ENCODE data around the gene GRIFIN. TPM values are rescaled to one million over a fixed set of nuclear protein-coding genes. Genes with fewer than 3 reads are reported as not detected.
A peak's percentile ranks its signal among the peaks of the same experiment; 100 is the strongest.

Gene GRIFIN
- total RNA-seq, 1 donor from 2014 or later, result not detected

GRCh38 chr7:2479276-2480069 is 3.3 kb upstream of the GRIFIN start:
- Mint-ChIP-seq H3K36me3 (ENCODE audit: insufficient read depth) (no peaks in the 10 kb centered on the region), H3K9me3 (ENCODE audit: low read depth) (no peaks in the 10 kb centered on the region), H3K27me3 (peaks cover 4% of the 10 kb centered on the region), H3K4me3 (ENCODE audit: low read depth) (no peak overlapping the region), H3K4me1 (ENCODE audit: low read depth) (no peaks in the 10 kb centered on the region), H3K27ac (no peak overlapping the region)
- no peak for DNase-seq (ENCODE audit: low spot score, unreplicated experiment)
- no peak for TF ChIP-seq CTCF (IDR thresholded peaks at IDR 0.05; ENCODE audit: unreplicated experiment)

GRCh38 chr7:2478800-2479199 is 2.6 kb upstream of the GRIFIN start:
- Mint-ChIP-seq H3K4me1 (ENCODE audit: low read depth) (no peaks in the 10 kb centered on the region), H3K27ac (no peak overlapping the region), H3K27me3 (peaks cover 4% of the 10 kb centered on the region), H3K9me3 (ENCODE audit: low read depth) (no peaks in the 10 kb centered on the region), H3K36me3 (ENCODE audit: insufficient read depth) (no peaks in the 10 kb centered on the region), H3K4me3 (ENCODE audit: low read depth) (no peak overlapping the region)
- TF ChIP-seq CTCF (IDR thresholded peaks at IDR 0.05; ENCODE audit: unreplicated experiment), result no peak
- DNase-seq (ENCODE audit: low spot score, unreplicated experiment), result no peak

- H3K36me3 Mint-ChIP-seq (ENCODE audit: insufficient read depth), result no peaks in the 10 kb centered on the region
- no peaks in the 10 kb centered on the region for H3K9me3 Mint-ChIP-seq (ENCODE audit: low read depth)
- TF ChIP-seq CTCF (IDR thresholded peaks at IDR 0.05; ENCODE audit: unreplicated experiment), result no peak
- H3K27me3 Mint-ChIP-seq, result peaks cover 4% of the 10 kb centered on the region
- no peak overlapping the region for H3K27ac Mint-ChIP-seq
- no peak overlapping the region for H3K4me3 Mint-ChIP-seq (ENCODE audit: low read depth)
- DNase-seq (ENCODE audit: low spot score, unreplicated experiment), result no peak
- no peaks in the 10 kb centered on the region for H3K4me1 Mint-ChIP-seq (ENCODE audit: low read depth)
Measured at GRCh38 chr7:2478399-2478785, 2.2 kb upstream of the GRIFIN start.

GRCh38 chr7:2477447-2478398 is 1.5 kb upstream of the GRIFIN start:
- Mint-ChIP-seq H3K27ac (no peak overlapping the region), H3K27me3 (peaks cover 4% of the 10 kb centered on the region), H3K4me3 (ENCODE audit: low read depth) (no peak overlapping the region), H3K9me3 (ENCODE audit: low read depth) (no peaks in the 10 kb centered on the region), H3K36me3 (ENCODE audit: insufficient read depth) (no peaks in the 10 kb centered on the region), H3K4me1 (ENCODE audit: low read depth) (no peaks in the 10 kb centered on the region)
- TF ChIP-seq CTCF (IDR thresholded peaks at IDR 0.05; ENCODE audit: unreplicated experiment), result peak; percentile 77
- peak; percentile 48 for DNase-seq (ENCODE audit: low spot score, unreplicated experiment)

- no peaks in the 10 kb centered on the region for H3K9me3 Mint-ChIP-seq (ENCODE audit: low read depth)
- peaks cover 4% of the 10 kb centered on the region for H3K27me3 Mint-ChIP-seq
- no peak for TF ChIP-seq CTCF (IDR thresholded peaks at IDR 0.05; ENCODE audit: unreplicated experiment)
- no peak overlapping the region for H3K4me3 Mint-ChIP-seq (ENCODE audit: low read depth)
- no peaks in the 10 kb centered on the region for H3K4me1 Mint-ChIP-seq (ENCODE audit: low read depth)
- no peaks in the 10 kb centered on the region for H3K36me3 Mint-ChIP-seq (ENCODE audit: insufficient read depth)
- no peak overlapping the region for H3K27ac Mint-ChIP-seq
- DNase-seq (ENCODE audit: low spot score, unreplicated experiment), result no peak
Measured at GRCh38 chr7:2476776-2477446, 713 bp upstream of the GRIFIN start.

Measured in progenitor cell of endocrine pancreas (in vitro differentiated cells).